ENCODE results near the gene NPAS1.

The NPAS1 gene

DNA sequence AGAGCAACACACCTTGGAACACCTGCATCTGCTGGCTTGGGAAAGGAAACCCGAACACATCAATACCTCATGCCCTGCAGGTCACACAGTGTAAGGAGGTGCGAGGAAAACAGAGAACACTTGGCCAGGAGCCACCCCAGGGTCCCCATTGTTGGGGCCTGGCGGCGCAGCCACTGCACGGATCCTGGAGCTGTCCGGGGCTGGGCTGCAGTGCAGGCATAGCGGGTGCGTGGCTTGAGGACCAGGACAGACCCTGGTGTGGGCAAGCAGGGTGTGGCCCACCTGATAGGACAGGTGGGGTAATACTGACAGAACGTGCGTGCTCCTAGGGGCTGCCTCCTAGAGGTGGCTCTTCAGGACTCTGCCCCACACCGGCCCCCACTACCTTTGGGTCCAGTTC lies 45.6 kb downstream of the NPAS1 start:
- Histone ChIP-seq H2AFZ (ENCODE audit: low read length) (no peak overlapping the region), H3K23ac (ENCODE audit: low read depth, low read length, poor library complexity) (no peak overlapping the region), H3K9me3 (replicated peaks in 1 of 2; ENCODE audit: control insufficient read depth in 2 of 2, insufficient read depth in 1 of 2, low read depth in 1 of 2, low read length in 2 of 2) (no peaks in the 10 kb centered on the region), H2AK5ac (ENCODE audit: low read depth, low read length) (no peak overlapping the region), H4K8ac (ENCODE audit: low read depth, low read length) (no peak overlapping the region), H3K27ac (replicated peaks; ENCODE audit: low read length) (peak overlapping the region; percentile 21), H3K36me3 (replicated peaks in 1 of 2; ENCODE audit: control insufficient read depth in 2 of 2, insufficient read depth in 2 of 2, low read length in 2 of 2) (peaks cover 40 to 71% of the 10 kb centered on the region in 2 donors), H2BK12ac (ENCODE audit: low read length) (no peak overlapping the region), H3K14ac (ENCODE audit: low read length) (no peak overlapping the region), H3K4me3 (ENCODE audit: low read length in 2 of 2) (no peak overlapping the region), H2BK120ac (ENCODE audit: low read depth, low read length) (no peak overlapping the region), H4K91ac (ENCODE audit: low read depth, low read length, poor library complexity) (peak overlapping the region; percentile 39), H3K18ac (ENCODE audit: low read length) (no peak overlapping the region), H3K27me3 (ENCODE audit: control insufficient read depth in 3 of 3, insufficient read depth in 3 of 3, low read depth in 1 of 3, low read length in 3 of 3) (no peaks in the 10 kb centered on the region), H3K4me1 (ENCODE audit: control insufficient read depth in 2 of 2, insufficient read depth in 1 of 2, low read depth in 1 of 2, low read length in 2 of 2) (peaks cover 0 to 7% of the 10 kb centered on the region in 2 donors), H3K9ac (ENCODE audit: low read depth, low read length, poor library complexity) (no peak overlapping the region), H3K79me1 (ENCODE audit: low read depth, low read length) (peaks cover 13% of the 10 kb centered on the region), H3K4ac (ENCODE audit: low read length) (no peak overlapping the region), H3K4me2 (ENCODE audit: insufficient read depth, low read length, poor library complexity, severe bottlenecking) (no peak overlapping the region), H2BK15ac (ENCODE audit: low read length) (no peak overlapping the region), H2BK5ac (ENCODE audit: low read length) (no peak overlapping the region)
- no peak for DNase-seq (ENCODE audit: low spot score)
- no CpG with 5 or more reads among the region's 11 CpGs for WGBS, 2 donors (ENCODE audit: extremely low coverage in 2 of 2, insufficient read length in 2 of 2, insufficient replicate concordance in 1 of 2)

DNA sequence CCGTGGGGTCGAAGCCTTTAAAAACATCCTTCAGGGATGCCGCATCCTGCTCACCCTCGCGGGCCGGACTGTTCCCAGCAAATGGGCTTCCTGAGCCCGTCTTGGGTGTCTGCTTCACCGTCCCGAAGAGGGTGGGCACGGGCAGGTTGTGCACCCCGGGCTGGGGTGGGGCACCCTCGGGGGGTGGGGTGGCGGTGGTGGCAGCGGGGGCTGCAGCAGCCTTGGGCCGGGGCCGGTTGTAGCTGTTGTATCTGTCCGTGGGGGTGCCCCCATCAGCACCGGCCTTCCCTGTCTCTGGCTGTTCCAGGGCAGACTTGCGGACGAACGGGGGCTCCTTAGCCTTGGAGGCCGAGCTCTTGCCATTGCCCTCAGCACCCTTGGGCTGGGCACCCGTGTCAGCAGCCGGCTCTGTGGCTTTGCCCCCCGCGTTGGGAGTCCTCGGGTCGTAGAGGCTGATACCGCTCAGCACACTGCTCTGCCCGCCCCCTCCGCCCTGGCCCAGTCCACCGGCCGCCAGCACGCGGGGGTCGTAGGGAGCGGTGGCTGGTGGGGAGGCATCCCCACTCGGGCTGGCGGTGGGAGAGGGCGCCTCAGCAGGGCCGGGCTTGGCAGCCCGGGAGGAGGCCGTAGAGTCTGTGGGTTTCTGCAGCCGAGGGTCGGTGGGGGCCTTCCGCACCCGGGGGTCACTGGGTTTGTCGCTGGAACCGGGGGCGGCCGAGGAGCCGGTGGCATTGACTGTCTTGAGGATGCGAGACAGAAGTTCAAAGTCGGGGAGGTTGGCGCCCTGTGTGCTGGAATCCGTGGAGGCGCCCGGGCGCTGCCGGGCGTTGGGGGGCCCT lies 47.0 kb downstream of the NPAS1 start:
- Histone ChIP-seq H2AFZ (ENCODE audit: low read length) (no peak overlapping the region), H2BK12ac (ENCODE audit: low read length) (no peak overlapping the region), H3K36me3 (replicated peaks in 1 of 2; ENCODE audit: control insufficient read depth in 2 of 2, insufficient read depth in 2 of 2, low read length in 2 of 2) (peaks cover 51 to 84% of the 10 kb centered on the region in 2 donors), H3K27ac (replicated peaks; ENCODE audit: low read length) (no peak overlapping the region), H2BK15ac (ENCODE audit: low read length) (no peak overlapping the region), H3K79me1 (ENCODE audit: low read depth, low read length) (peaks cover 17% of the 10 kb centered on the region), H2BK5ac (ENCODE audit: low read length) (no peak overlapping the region), H3K9me3 (replicated peaks in 1 of 2; ENCODE audit: control insufficient read depth in 2 of 2, insufficient read depth in 1 of 2, low read depth in 1 of 2, low read length in 2 of 2) (no peaks in the 10 kb centered on the region), H3K27me3 (ENCODE audit: control insufficient read depth in 3 of 3, insufficient read depth in 3 of 3, low read depth in 1 of 3, low read length in 3 of 3) (no peaks in the 10 kb centered on the region), H2AK5ac (ENCODE audit: low read depth, low read length) (no peak overlapping the region), H3K18ac (ENCODE audit: low read length) (no peak overlapping the region), H3K14ac (ENCODE audit: low read length) (no peak overlapping the region), H3K4me1 (ENCODE audit: control insufficient read depth in 2 of 2, insufficient read depth in 1 of 2, low read depth in 1 of 2, low read length in 2 of 2) (peaks cover 0 to 7% of the 10 kb centered on the region in 2 donors), H3K23ac (ENCODE audit: low read depth, low read length, poor library complexity) (no peak overlapping the region), H2BK120ac (ENCODE audit: low read depth, low read length) (no peak overlapping the region), H3K9ac (ENCODE audit: low read depth, low read length, poor library complexity) (no peak overlapping the region), H3K4ac (ENCODE audit: low read length) (no peak overlapping the region), H4K8ac (ENCODE audit: low read depth, low read length) (no peak overlapping the region), H4K91ac (ENCODE audit: low read depth, low read length, poor library complexity) (no peak overlapping the region), H3K4me3 (ENCODE audit: low read length in 2 of 2) (no peak overlapping the region), H3K4me2 (ENCODE audit: insufficient read depth, low read length, poor library complexity, severe bottlenecking) (no peak overlapping the region)
- no peak for DNase-seq (ENCODE audit: low spot score)
- no CpG with 5 or more reads among the region's 61 CpGs for WGBS, 2 donors (ENCODE audit: extremely low coverage in 2 of 2, insufficient read length in 2 of 2, insufficient replicate concordance in 1 of 2)

DNA sequence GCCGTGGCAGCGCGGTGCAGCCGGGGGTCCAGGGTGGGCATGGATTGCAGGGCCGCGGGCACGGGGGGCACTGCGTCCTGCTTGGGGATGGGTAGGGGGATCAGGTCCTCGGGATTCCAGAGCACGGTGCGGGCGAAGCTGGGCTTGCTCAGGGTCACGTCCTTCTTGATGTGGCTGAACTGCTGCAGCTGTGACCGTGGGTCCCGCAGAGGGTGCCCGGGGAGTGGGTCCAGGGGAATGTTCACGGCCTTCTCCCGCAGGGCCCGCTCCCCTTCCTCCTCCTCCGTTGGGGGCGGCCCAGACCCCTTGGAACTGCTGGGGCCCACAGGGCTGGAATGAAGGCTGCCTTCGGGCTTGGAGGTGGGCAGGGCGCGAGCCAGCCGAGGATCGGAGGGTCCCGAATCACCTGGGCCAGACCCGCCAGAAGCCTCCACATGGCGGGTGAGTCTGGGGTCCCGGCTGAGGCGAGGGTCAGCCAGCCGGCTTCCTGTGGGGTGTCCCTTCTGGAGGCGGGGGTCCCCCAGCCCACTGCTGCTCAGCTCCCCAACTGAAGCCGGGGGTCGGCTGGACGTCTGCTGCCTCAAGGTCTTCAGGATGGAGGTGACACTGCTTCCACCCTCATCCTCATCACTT lies 47.7 kb downstream of the NPAS1 start:
- H3K27me3 ChIP-seq (ENCODE audit: control insufficient read depth in 3 of 3, insufficient read depth in 3 of 3, low read depth in 1 of 3, low read length in 3 of 3), result no peaks in the 10 kb centered on the region
- H3K36me3 ChIP-seq (replicated peaks in 1 of 2; ENCODE audit: control insufficient read depth in 2 of 2, insufficient read depth in 2 of 2, low read length in 2 of 2), result peaks cover 57 to 91% of the 10 kb centered on the region in 2 donors
- peak overlapping the region; percentile 21 for H3K9ac ChIP-seq (ENCODE audit: low read depth, low read length, poor library complexity)
- H3K4me2 ChIP-seq (ENCODE audit: insufficient read depth, low read length, poor library complexity, severe bottlenecking), result no peak overlapping the region
- no peak overlapping the region for H2AK5ac ChIP-seq (ENCODE audit: low read depth, low read length)
- H4K91ac ChIP-seq (ENCODE audit: low read depth, low read length, poor library complexity), result no peak overlapping the region
- WGBS, 2 donors (ENCODE audit: extremely low coverage in 2 of 2, insufficient read length in 2 of 2, insufficient replicate concordance in 1 of 2), result no CpG with 5 or more reads among the region's 36 CpGs
- no peak for DNase-seq (ENCODE audit: low spot score)
- no peak overlapping the region for H3K23ac ChIP-seq (ENCODE audit: low read depth, low read length, poor library complexity)
- no peak overlapping the region for H2BK5ac ChIP-seq (ENCODE audit: low read length)
- no peak overlapping the region for H3K4me3 ChIP-seq (ENCODE audit: low read length in 2 of 2)
- H4K8ac ChIP-seq (ENCODE audit: low read depth, low read length), result no peak overlapping the region
- H3K18ac ChIP-seq (ENCODE audit: low read length), result no peak overlapping the region
- H2BK12ac ChIP-seq (ENCODE audit: low read length), result no peak overlapping the region
- H3K14ac ChIP-seq (ENCODE audit: low read length), result no peak overlapping the region
- no peak overlapping the region for H3K4ac ChIP-seq (ENCODE audit: low read length)
- H3K27ac ChIP-seq (replicated peaks; ENCODE audit: low read length), result no peak overlapping the region
- H3K79me1 ChIP-seq (ENCODE audit: low read depth, low read length), result peaks cover 17% of the 10 kb centered on the region
- no peak overlapping the region for H2BK120ac ChIP-seq (ENCODE audit: low read depth, low read length)
- no peaks in the 10 kb centered on the region for H3K9me3 ChIP-seq (replicated peaks in 1 of 2; ENCODE audit: control insufficient read depth in 2 of 2, insufficient read depth in 1 of 2, low read depth in 1 of 2, low read length in 2 of 2)
- peaks cover 0 to 5% of the 10 kb centered on the region in 2 donors for H3K4me1 ChIP-seq (ENCODE audit: control insufficient read depth in 2 of 2, insufficient read depth in 1 of 2, low read depth in 1 of 2, low read length in 2 of 2)
- H2BK15ac ChIP-seq (ENCODE audit: low read length), result no peak overlapping the region
- no peak overlapping the region for H2AFZ ChIP-seq (ENCODE audit: low read length)

DNA sequence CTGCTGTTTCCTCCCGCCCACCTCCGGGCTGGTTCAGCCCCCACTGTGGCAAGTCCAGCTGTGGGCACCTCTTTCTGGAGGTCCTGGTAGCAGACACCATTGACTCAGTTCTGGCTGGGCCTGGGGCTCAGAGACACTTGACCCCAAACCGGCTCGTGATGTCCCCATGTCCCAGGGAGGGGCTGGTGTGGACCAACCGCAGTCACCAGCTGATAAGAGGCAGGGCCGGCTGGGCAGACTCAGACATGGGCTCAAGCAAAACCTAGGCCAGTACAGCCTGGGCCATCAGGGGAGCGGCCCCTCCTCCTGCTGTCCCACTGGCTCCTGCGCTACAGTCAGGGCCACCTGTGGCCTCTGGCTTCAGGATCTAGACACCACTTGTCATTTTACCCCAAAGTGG lies 48.6 kb downstream of the NPAS1 start:
- Histone ChIP-seq H3K36me3 (replicated peaks in 1 of 2; ENCODE audit: control insufficient read depth in 2 of 2, insufficient read depth in 2 of 2, low read length in 2 of 2) (peaks cover 61 to 96% of the 10 kb centered on the region in 2 donors), H4K8ac (ENCODE audit: low read depth, low read length) (no peak overlapping the region), H3K79me1 (ENCODE audit: low read depth, low read length) (peaks cover 17% of the 10 kb centered on the region), H3K18ac (ENCODE audit: low read length) (no peak overlapping the region), H3K27me3 (ENCODE audit: control insufficient read depth in 3 of 3, insufficient read depth in 3 of 3, low read depth in 1 of 3, low read length in 3 of 3) (no peaks in the 10 kb centered on the region), H3K4me3 (ENCODE audit: low read length in 2 of 2) (no peak overlapping the region), H3K9ac (ENCODE audit: low read depth, low read length, poor library complexity) (peak overlapping the region; percentile 60), H3K4me1 (ENCODE audit: control insufficient read depth in 2 of 2, insufficient read depth in 1 of 2, low read depth in 1 of 2, low read length in 2 of 2) (peaks cover 0 to 5% of the 10 kb centered on the region in 2 donors), H3K23ac (ENCODE audit: low read depth, low read length, poor library complexity) (no peak overlapping the region), H2BK12ac (ENCODE audit: low read length) (no peak overlapping the region), H4K91ac (ENCODE audit: low read depth, low read length, poor library complexity) (no peak overlapping the region), H2AK5ac (ENCODE audit: low read depth, low read length) (no peak overlapping the region), H2BK120ac (ENCODE audit: low read depth, low read length) (no peak overlapping the region), H3K9me3 (replicated peaks in 1 of 2; ENCODE audit: control insufficient read depth in 2 of 2, insufficient read depth in 1 of 2, low read depth in 1 of 2, low read length in 2 of 2) (no peaks in the 10 kb centered on the region), H3K4ac (ENCODE audit: low read length) (no peak overlapping the region), H2BK15ac (ENCODE audit: low read length) (no peak overlapping the region), H3K4me2 (ENCODE audit: insufficient read depth, low read length, poor library complexity, severe bottlenecking) (no peak overlapping the region), H3K14ac (ENCODE audit: low read length) (no peak overlapping the region), H2AFZ (ENCODE audit: low read length) (no peak overlapping the region), H3K27ac (replicated peaks; ENCODE audit: low read length) (no peak overlapping the region), H2BK5ac (ENCODE audit: low read length) (no peak overlapping the region)
- DNase-seq (ENCODE audit: low spot score), result no peak
- no CpG with 5 or more reads among the region's 8 CpGs for WGBS, 2 donors (ENCODE audit: extremely low coverage in 2 of 2, insufficient read length in 2 of 2, insufficient replicate concordance in 1 of 2)

Measured in neuronal stem cell (in vitro differentiated cells).